DOHH2 (cell line): Measurements from ENCODE around the gene MTF1.
"Not testable (repeated sequence)": the region's sequence is repeated elsewhere in the genome, so short reads cannot be mapped to it uniquely, and the experiment has no call there.

ENCODE experiments used
- H3F3A ChIP-seq: fragments of 200-600 bp; sonication (generic), shearing (Covaris generic); 2 replicates; pipeline ENCODE4 v1.6.0; 2016; ENCODE audit warnings: antibody characterized with exemption, mild to moderate bottlenecking; ENCODE audit not compliant: control insufficient read depth, insufficient read depth
- H3K27ac ChIP-seq: fragments of 200-600 bp; sonication (generic); 2 replicates; pipeline ENCODE4 v1.5.1; 2014; ENCODE audit warnings: low read depth, mild to moderate bottlenecking, low read length, moderate library complexity
- H3K27me3 ChIP-seq: fragments of 200-600 bp; sonication (generic); 2 replicates; pipeline ENCODE4 v1.6.1; 2014; ENCODE audit warnings: mild to moderate bottlenecking, low read length, mixed read lengths; ENCODE audit not compliant: control insufficient read depth
- H3K36me3 ChIP-seq: fragments of 200-600 bp; sonication (generic); 2 replicates; pipeline ENCODE4 v1.6.1; 2014; ENCODE audit warnings: mild to moderate bottlenecking, low read length, moderate library complexity, mixed read lengths; ENCODE audit not compliant: control insufficient read depth
- H3K4me1 ChIP-seq: fragments of 200-600 bp; sonication (generic); 2 replicates; pipeline ENCODE4 v1.6.1; 2014; ENCODE audit warnings: mild to moderate bottlenecking, low read length, mixed read lengths; ENCODE audit not compliant: control insufficient read depth
- H3K4me2 ChIP-seq: fragments of 200-600 bp; sonication (generic); 2 replicates; pipeline ENCODE4 v1.6.0; 2014; ENCODE audit warnings: mild to moderate bottlenecking, low read length, moderate library complexity
- H3K4me3 ChIP-seq: fragments of 200-600 bp; sonication (generic); 2 replicates; pipeline ENCODE4 v1.5.1; 2014; ENCODE audit warnings: mild to moderate bottlenecking, low read length, mixed read lengths
- H3K79me2 ChIP-seq: fragments of 200-600 bp; sonication (generic); 2 replicates; pipeline ENCODE4 v1.6.1; 2014; ENCODE audit warnings: mild to moderate bottlenecking, low read length, mixed read lengths; ENCODE audit not compliant: control insufficient read depth
- H3K9me2 ChIP-seq: fragments of 200-600 bp; sonication (generic); replicated peaks from 2 replicates; pipeline ENCODE4 v1.6.1; 2014; ENCODE audit warnings: mild to moderate bottlenecking, low read length, mixed read lengths; ENCODE audit not compliant: control insufficient read depth
- H3K9me3 ChIP-seq: fragments of 200-600 bp; sonication (generic); 2 replicates; pipeline ENCODE4 v1.6.1; 2014; ENCODE audit warnings: antibody characterized with exemption, low read length, mixed read lengths; ENCODE audit not compliant: control insufficient read depth, insufficient read depth
- H4K20me1 ChIP-seq: fragments of 200-600 bp; sonication (generic); 2 replicates; pipeline ENCODE4 v1.6.0; 2014; ENCODE audit warnings: low read depth, mild to moderate bottlenecking, antibody characterized with exemption, low read length, moderate library complexity; ENCODE audit not compliant: control insufficient read depth, insufficient read depth
- EZH2phosphoT487 ChIP-seq: fragments of 200-600 bp; sonication (generic); IDR thresholded peaks from 2 replicates; pipeline ENCODE4 v1.6.1; 2017; ENCODE audit warnings: borderline replicate concordance, mild to moderate bottlenecking, antibody characterized with exemption, low read length, moderate library complexity, mixed read lengths
- TF ChIP-seq, protein P1 (sequence below): fragments of 200-600 bp; sonication (generic); IDR thresholded peaks from one replicate; pipeline ENCODE4 v1.5.1; 2014; ENCODE audit warnings: antibody characterized with exemption, mild to moderate bottlenecking, low read depth, low read length; ENCODE audit not compliant: poor library complexity, severe bottlenecking

MTF1 gene

GRCh38 chr1:37901191-37901892, 42.0 kb upstream of the MTF1 start:
- Histone ChIP-seq H3K4me3 (no peak overlapping the region), H3K4me1 (no peaks in the 10 kb centered on the region), H3K79me2 (peaks cover 32% of the 10 kb centered on the region), H3K27me3 (no peaks in the 10 kb centered on the region), H3K4me2 (no peak overlapping the region), H3K9me3 (peaks cover 9% of the 10 kb centered on the region; the same call in 1 of the 2 replicates), H3K36me3 (peaks cover 11% of the 10 kb centered on the region), H3K27ac (no peak overlapping the region), H4K20me1 (no peaks in the 10 kb centered on the region), H3F3A (0 out of 2 replicates have a peak, but pooled peaks cover 3% of the 10 kb centered on the region), H3K9me2 (no peaks in the 10 kb centered on the region)
- TF ChIP-seq EZH2phosphoT487 = no peak
- TF ChIP-seq, protein P1, sequence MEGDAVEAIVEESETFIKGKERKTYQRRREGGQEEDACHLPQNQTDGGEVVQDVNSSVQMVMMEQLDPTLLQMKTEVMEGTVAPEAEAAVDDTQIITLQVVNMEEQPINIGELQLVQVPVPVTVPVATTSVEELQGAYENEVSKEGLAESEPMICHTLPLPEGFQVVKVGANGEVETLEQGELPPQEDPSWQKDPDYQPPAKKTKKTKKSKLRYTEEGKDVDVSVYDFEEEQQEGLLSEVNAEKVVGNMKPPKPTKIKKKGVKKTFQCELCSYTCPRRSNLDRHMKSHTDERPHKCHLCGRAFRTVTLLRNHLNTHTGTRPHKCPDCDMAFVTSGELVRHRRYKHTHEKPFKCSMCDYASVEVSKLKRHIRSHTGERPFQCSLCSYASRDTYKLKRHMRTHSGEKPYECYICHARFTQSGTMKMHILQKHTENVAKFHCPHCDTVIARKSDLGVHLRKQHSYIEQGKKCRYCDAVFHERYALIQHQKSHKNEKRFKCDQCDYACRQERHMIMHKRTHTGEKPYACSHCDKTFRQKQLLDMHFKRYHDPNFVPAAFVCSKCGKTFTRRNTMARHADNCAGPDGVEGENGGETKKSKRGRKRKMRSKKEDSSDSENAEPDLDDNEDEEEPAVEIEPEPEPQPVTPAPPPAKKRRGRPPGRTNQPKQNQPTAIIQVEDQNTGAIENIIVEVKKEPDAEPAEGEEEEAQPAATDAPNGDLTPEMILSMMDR = no peak

- not testable (repeated sequence) for H3K9me3 ChIP-seq, H3K9me2 ChIP-seq, H4K20me1 ChIP-seq, H3F3A ChIP-seq, H3K4me3 ChIP-seq, H3K36me3 ChIP-seq, H3K4me2 ChIP-seq, H3K27me3 ChIP-seq, H3K27ac ChIP-seq, H3K4me1 ChIP-seq
- H3K79me2 ChIP-seq = peaks cover 28% of the 10 kb centered on the region
Observed at GRCh38 chr1:37897563-37897962, 38.2 kb upstream of the MTF1 start.

- H3K9me2 ChIP-seq = no peaks in the 10 kb centered on the region
- no peak overlapping the region for H3K4me3 ChIP-seq
- 0 out of 2 replicates have a peak, but pooled peaks cover 3% of the 10 kb centered on the region for H4K20me1 ChIP-seq
- H3K79me2 ChIP-seq = peaks cover 28% of the 10 kb centered on the region
- no peak overlapping the region for H3K27ac ChIP-seq
- H3K9me3 ChIP-seq = no peaks in the 10 kb centered on the region
- H3K4me2 ChIP-seq = no peak overlapping the region
- H3K4me1 ChIP-seq = peaks cover 13% of the 10 kb centered on the region
- peaks cover 25% of the 10 kb centered on the region for H3K36me3 ChIP-seq
- no peak for TF ChIP-seq EZH2phosphoT487
- TF ChIP-seq, protein P1 = no peak
- H3F3A ChIP-seq = peaks cover 14% of the 10 kb centered on the region
- no peaks in the 10 kb centered on the region for H3K27me3 ChIP-seq
Observed at GRCh38 chr1:37893673-37894072, 34.3 kb upstream of the MTF1 start.

DNA sequence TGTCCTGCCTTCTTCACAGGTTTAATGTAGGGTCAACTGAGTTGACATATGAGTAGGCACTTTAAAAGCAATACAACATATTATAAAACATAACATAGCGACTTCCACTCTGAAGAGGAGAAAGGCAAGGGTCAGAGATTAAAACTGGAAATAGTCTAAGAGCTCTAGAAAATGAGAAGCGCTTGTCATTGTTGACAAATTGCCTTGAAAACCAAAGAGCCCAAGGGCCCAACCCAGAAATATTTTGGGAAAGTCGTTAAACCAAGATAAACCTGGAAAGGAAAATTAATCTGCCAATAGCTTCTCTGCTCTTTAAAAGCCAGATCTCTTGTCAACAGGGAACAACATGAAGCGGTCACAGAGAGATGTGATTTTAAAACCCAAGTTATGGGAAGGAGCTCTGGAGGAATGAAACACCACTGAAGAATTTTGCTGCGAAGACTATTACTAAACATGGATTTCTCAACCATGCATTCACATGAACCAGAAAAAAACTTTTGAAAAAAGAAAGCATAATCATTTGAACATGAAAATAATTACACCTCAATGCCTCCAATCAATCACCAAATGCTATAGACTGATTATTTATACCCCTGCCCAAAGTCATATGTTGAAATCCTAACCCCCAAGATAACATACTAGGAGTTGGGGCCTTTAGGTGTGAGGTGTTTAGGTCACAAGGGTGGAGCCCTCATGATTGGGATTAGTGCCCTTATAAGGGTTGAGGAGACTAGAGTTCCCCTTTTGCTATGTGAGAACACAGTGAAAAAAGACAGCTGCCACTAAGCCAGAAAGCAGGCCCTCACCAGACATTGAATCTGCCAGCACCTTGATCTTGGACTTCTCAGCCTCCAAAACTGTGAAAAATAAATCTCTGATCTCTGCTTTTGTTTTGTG, 33.0 kb upstream of the MTF1 start:
- Histone ChIP-seq H3K36me3 (peaks cover 37% of the 10 kb centered on the region), H3F3A (peaks cover 11% of the 10 kb centered on the region), H3K9me2 (no peaks in the 10 kb centered on the region), H3K4me1 (peaks cover 13% of the 10 kb centered on the region), H3K4me2 (no peak overlapping the region), H3K27me3 (no peaks in the 10 kb centered on the region), H3K9me3 (no peaks in the 10 kb centered on the region), H3K27ac (no peak overlapping the region), H3K79me2 (peaks cover 20% of the 10 kb centered on the region), H4K20me1 (0 out of 2 replicates have a peak, but pooled peaks cover 3% of the 10 kb centered on the region), H3K4me3 (no peak overlapping the region)
- no peak for TF ChIP-seq EZH2phosphoT487
- TF ChIP-seq, protein P1 = no peak
